Prostate gland (tissue), 2 donors: Measurements from ENCODE around the gene FAM131B.

Source experiments
- CTCF ChIP-seq, 4 experiments: fragments of 200-600 bp in 2 of 4; fragments of 450-650 bp in 2 of 4; sonication (generic) in 2 of 4; IDR thresholded peaks; 1 replicate in 3 of 4; 2 replicates in 1 of 4; pipeline ENCODE4 v1.5.1; 2016 to 2019; ENCODE audit warnings: antibody characterized with exemption in 4 of 4, mild to moderate bottlenecking in 2 of 4, moderate library complexity in 2 of 4
- POLR2A ChIP-seq: fragments of 450-650 bp; IDR thresholded peaks from one replicate; pipeline ENCODE4 v1.6.1; 2016; ENCODE audit warnings: antibody characterized with exemption, mild to moderate bottlenecking

GRCh38 chr7:143384661-143385631, 22.4 kb upstream of the FAM131B start:
- TF ChIP-seq CTCF (IDR thresholded peaks at IDR 0.05) (no peak), POLR2A (no peak)
